ENCODE measurements around the gene JAK1.

- no peak for TF ChIP-seq CTCF (IDR thresholded peaks at IDR 0.05)
- no peak for TF ChIP-seq POLR2A (IDR thresholded peaks at IDR 0.05; ENCODE audit: low read depth)
- no peak for TF ChIP-seq POLR2AphosphoS5 (IDR thresholded peaks at IDR 0.05)
- no peak for TF ChIP-seq EP300 (IDR thresholded peaks at IDR 0.05)
These were observed 62.8 kb downstream of the JAK1 start for GRCh38 chr1:64903593-64903992.

Data from esophagus muscularis mucosa (tissue), 4 donors.